GM19395 (cell line): ENCODE results near the gene CAV3.

Source experiments
- ATAC-seq: cut with Tn5 transposase; IDR thresholded peaks from one replicate; pipeline ENCODE4 v1.9.1; 2021; ENCODE audit warnings: mild to moderate bottlenecking, moderate library complexity; ENCODE audit not compliant: unreplicated experiment

Gene CAV3

GRCh38 chr3:8734137-8734878 lies 706 bp downstream of the CAV3 start:
- ATAC-seq, result no peak

GRCh38 chr3:8734908-8735307 lies 1.3 kb downstream of the CAV3 start:
- no peak for ATAC-seq

- ATAC-seq, result no peak
Measured at GRCh38 chr3:8736436-8736835, 2.8 kb downstream of the CAV3 start.

GRCh38 chr3:8737301-8737700 lies 3.7 kb downstream of the CAV3 start:
- ATAC-seq, result no peak

GRCh38 chr3:8737823-8738222 lies 4.2 kb downstream of the CAV3 start:
- no peak for ATAC-seq

- ATAC-seq, result no peak
Measured at GRCh38 chr3:8738639-8739038, 5.0 kb downstream of the CAV3 start.

- no peak for ATAC-seq
Measured at GRCh38 chr3:8739757-8740504, 6.3 kb downstream of the CAV3 start.

- no peak for ATAC-seq
Measured at GRCh38 chr3:8741581-8742261, 8.1 kb downstream of the CAV3 start.

GRCh38 chr3:8743021-8743601 lies 9.5 kb downstream of the CAV3 start:
- ATAC-seq, result no peak

GRCh38 chr3:8743911-8744310 lies 10.3 kb downstream of the CAV3 start:
- ATAC-seq, result no peak

GRCh38 chr3:8745619-8746370 lies 12.2 kb downstream of the CAV3 start:
- no peak for ATAC-seq

GRCh38 chr3:8746780-8747345 lies 13.3 kb downstream of the CAV3 start:
- no peak for ATAC-seq

- no peak for ATAC-seq
Measured at GRCh38 chr3:8749316-8749715, 15.7 kb downstream of the CAV3 start.

- ATAC-seq, result no peak
Measured at GRCh38 chr3:8752832-8753231, 19.2 kb downstream of the CAV3 start.

GRCh38 chr3:8755097-8755496 lies 21.5 kb downstream of the CAV3 start:
- no peak for ATAC-seq

GRCh38 chr3:8755564-8756237 lies 22.1 kb downstream of the CAV3 start:
- ATAC-seq, result no peak

- no peak for ATAC-seq
Measured at GRCh38 chr3:8756671-8757070, 23.1 kb downstream of the CAV3 start.

- ATAC-seq, result no peak
Measured at GRCh38 chr3:8757551-8758518, 24.2 kb downstream of the CAV3 start.
